Measurements from ENCODE around the gene HACL1.
A peak's percentile ranks its signal among the peaks of the same experiment; 100 is the strongest.

Gene HACL1

GRCh38 chr3:15601399-15602145 is at the start of gene HACL1, which contains the start of gene BTD:
TSS of gene HACL1 (minus strand) at chr3:15601569. CDS start at chr3:15601463, 106 bp downstream.
TSS of gene BTD (plus strand) at chr3:15601745. CDS start at chr3:15635440, 33,695 bp downstream.
- no peaks in the 10 kb centered on the region for H3K27me3 Mint-ChIP-seq
- peaks cover 50% of the 10 kb centered on the region for H3K36me3 Mint-ChIP-seq (ENCODE audit: low read depth)
- peak within 1 kb of the TSS; percentile 94 for H3K27ac Mint-ChIP-seq
- H3K4me3 Mint-ChIP-seq: peak within 1 kb of the TSS; percentile 96
- H3K9me3 Mint-ChIP-seq: no peaks in the 10 kb centered on the region
- H3K4me1 Mint-ChIP-seq (ENCODE audit: low read depth): peaks cover 40% of the 10 kb centered on the region
- intact Hi-C loops (cut with micrococcal nuclease): loop anchor here (2.0 to 5.0 kb wide), 3 partner anchors 175 to 949 kb away; partner anchors contain the start of genes CCDC174, EAF1, METTL6 and RFTN1

- Mint-ChIP-seq H3K4me3 (no peak overlapping the region), H3K9me3 (no peaks in the 10 kb centered on the region), H3K36me3 (ENCODE audit: low read depth) (no peaks in the 10 kb centered on the region), H3K27me3 (peaks cover 51% of the 10 kb centered on the region), H3K27ac (no peak overlapping the region), H3K4me1 (ENCODE audit: low read depth) (peaks cover 23% of the 10 kb centered on the region)
- intact Hi-C loops (cut with micrococcal nuclease): no loop called here
These were observed 48.5 kb upstream of the HACL1 start for GRCh38 chr3:15649858-15650257.

- Mint-ChIP-seq H3K36me3 (ENCODE audit: low read depth) (no peaks in the 10 kb centered on the region), H3K27me3 (peaks cover 51% of the 10 kb centered on the region), H3K4me1 (ENCODE audit: low read depth) (peaks cover 23% of the 10 kb centered on the region), H3K9me3 (no peaks in the 10 kb centered on the region), H3K4me3 (no peak overlapping the region), H3K27ac (no peak overlapping the region)
- intact Hi-C loops (cut with micrococcal nuclease): no loop called here
These were observed 48.0 kb upstream of the HACL1 start for GRCh38 chr3:15649341-15649740.

- intact Hi-C loops (cut with micrococcal nuclease): no loop called here
- Mint-ChIP-seq H3K36me3 (ENCODE audit: low read depth) (peaks cover 10% of the 10 kb centered on the region), H3K27ac (peak overlapping the region; percentile 74), H3K27me3 (peaks cover 46% of the 10 kb centered on the region), H3K4me1 (ENCODE audit: low read depth) (peaks cover 23% of the 10 kb centered on the region), H3K4me3 (peak overlapping the region; percentile 23), H3K9me3 (no peaks in the 10 kb centered on the region)
These were observed 46.3 kb upstream of the HACL1 start for GRCh38 chr3:15647611-15648167.

- H3K4me3 Mint-ChIP-seq: no peak overlapping the region
- intact Hi-C loops (cut with micrococcal nuclease): no loop called here
- H3K4me1 Mint-ChIP-seq (ENCODE audit: low read depth): peaks cover 23% of the 10 kb centered on the region
- peaks cover 42% of the 10 kb centered on the region for H3K27me3 Mint-ChIP-seq
- no peaks in the 10 kb centered on the region for H3K9me3 Mint-ChIP-seq
- peak overlapping the region; percentile 74 for H3K27ac Mint-ChIP-seq
- peaks cover 16% of the 10 kb centered on the region for H3K36me3 Mint-ChIP-seq (ENCODE audit: low read depth)
These were observed 45.6 kb upstream of the HACL1 start for GRCh38 chr3:15646851-15647511.

GRCh38 chr3:15645740-15646501 is 44.6 kb upstream of the HACL1 start:
- H3K4me3 Mint-ChIP-seq: no peak overlapping the region
- H3K4me1 Mint-ChIP-seq (ENCODE audit: low read depth): peaks cover 23% of the 10 kb centered on the region
- no peak overlapping the region for H3K27ac Mint-ChIP-seq
- no peaks in the 10 kb centered on the region for H3K9me3 Mint-ChIP-seq
- intact Hi-C loops (cut with micrococcal nuclease): no loop called here
- H3K27me3 Mint-ChIP-seq: peaks cover 34% of the 10 kb centered on the region
- H3K36me3 Mint-ChIP-seq (ENCODE audit: low read depth): peaks cover 18% of the 10 kb centered on the region

GRCh38 chr3:15645246-15645645 is 43.9 kb upstream of the HACL1 start:
- Mint-ChIP-seq H3K4me3 (no peak overlapping the region), H3K27me3 (peaks cover 27% of the 10 kb centered on the region), H3K4me1 (ENCODE audit: low read depth) (peaks cover 23% of the 10 kb centered on the region), H3K27ac (no peak overlapping the region), H3K9me3 (no peaks in the 10 kb centered on the region), H3K36me3 (ENCODE audit: low read depth) (peaks cover 18% of the 10 kb centered on the region)
- intact Hi-C loops (cut with micrococcal nuclease): no loop called here

GRCh38 chr3:15638891-15639262 is 37.5 kb upstream of the HACL1 start:
- Mint-ChIP-seq H3K4me1 (ENCODE audit: low read depth) (peaks cover 21% of the 10 kb centered on the region), H3K4me3 (no peak overlapping the region), H3K27me3 (no peaks in the 10 kb centered on the region), H3K36me3 (ENCODE audit: low read depth) (peaks cover 27% of the 10 kb centered on the region), H3K27ac (no peak overlapping the region), H3K9me3 (no peaks in the 10 kb centered on the region)
- intact Hi-C loops (cut with micrococcal nuclease): no loop called here

- no peaks in the 10 kb centered on the region for H3K9me3 Mint-ChIP-seq
- intact Hi-C loops (cut with micrococcal nuclease): no loop called here
- H3K36me3 Mint-ChIP-seq (ENCODE audit: low read depth): peaks cover 22% of the 10 kb centered on the region
- no peak overlapping the region for H3K27ac Mint-ChIP-seq
- H3K4me3 Mint-ChIP-seq: no peak overlapping the region
- H3K4me1 Mint-ChIP-seq (ENCODE audit: low read depth): peaks cover 21% of the 10 kb centered on the region
- no peaks in the 10 kb centered on the region for H3K27me3 Mint-ChIP-seq
These were observed 37.0 kb upstream of the HACL1 start for GRCh38 chr3:15638193-15638890.

- intact Hi-C loops (cut with micrococcal nuclease): no loop called here
- no peak overlapping the region for H3K27ac Mint-ChIP-seq
- peaks cover 21% of the 10 kb centered on the region for H3K4me1 Mint-ChIP-seq (ENCODE audit: low read depth)
- H3K9me3 Mint-ChIP-seq: no peaks in the 10 kb centered on the region
- no peaks in the 10 kb centered on the region for H3K27me3 Mint-ChIP-seq
- peaks cover 16% of the 10 kb centered on the region for H3K36me3 Mint-ChIP-seq (ENCODE audit: low read depth)
- no peak overlapping the region for H3K4me3 Mint-ChIP-seq
These were observed 36.0 kb upstream of the HACL1 start for GRCh38 chr3:15637131-15637951.

GRCh38 chr3:15636028-15636709 is 34.8 kb upstream of the HACL1 start:
- intact Hi-C loops (cut with micrococcal nuclease): no loop called here
- Mint-ChIP-seq H3K9me3 (no peaks in the 10 kb centered on the region), H3K36me3 (ENCODE audit: low read depth) (peaks cover 11% of the 10 kb centered on the region), H3K4me3 (peak overlapping the region; percentile 49), H3K27me3 (no peaks in the 10 kb centered on the region), H3K27ac (peak overlapping the region; percentile 80), H3K4me1 (ENCODE audit: low read depth) (peaks cover 21% of the 10 kb centered on the region)

GRCh38 chr3:15635121-15635661 is 33.8 kb upstream of the HACL1 start:
- Mint-ChIP-seq H3K27ac (no peak overlapping the region), H3K27me3 (no peaks in the 10 kb centered on the region), H3K4me1 (ENCODE audit: low read depth) (peaks cover 22% of the 10 kb centered on the region), H3K4me3 (no peak overlapping the region), H3K9me3 (no peaks in the 10 kb centered on the region), H3K36me3 (ENCODE audit: low read depth) (peaks cover 11% of the 10 kb centered on the region)
- intact Hi-C loops (cut with micrococcal nuclease): no loop called here

All from dendritic cell treated with granulocyte-macrophage colony-stimulating factor and Interleukin-4, amounts not matched to agents 40 ng/mL and 50 ng/mL, for 4 days (primary cell).